ENCODE data around the gene TTYH3. TPM values are rescaled to one million over a fixed set of nuclear protein-coding genes. Genes with fewer than 3 reads are reported as not detected.
"Not testable (repeated sequence)": the region's sequence is repeated elsewhere in the genome, so short reads cannot be mapped to it uniquely, and the experiment has no call there.

TTYH3 gene
- total RNA-seq, 6 experiments from 2014 or later, result 117 to 147 (median 123) TPM

DNA sequence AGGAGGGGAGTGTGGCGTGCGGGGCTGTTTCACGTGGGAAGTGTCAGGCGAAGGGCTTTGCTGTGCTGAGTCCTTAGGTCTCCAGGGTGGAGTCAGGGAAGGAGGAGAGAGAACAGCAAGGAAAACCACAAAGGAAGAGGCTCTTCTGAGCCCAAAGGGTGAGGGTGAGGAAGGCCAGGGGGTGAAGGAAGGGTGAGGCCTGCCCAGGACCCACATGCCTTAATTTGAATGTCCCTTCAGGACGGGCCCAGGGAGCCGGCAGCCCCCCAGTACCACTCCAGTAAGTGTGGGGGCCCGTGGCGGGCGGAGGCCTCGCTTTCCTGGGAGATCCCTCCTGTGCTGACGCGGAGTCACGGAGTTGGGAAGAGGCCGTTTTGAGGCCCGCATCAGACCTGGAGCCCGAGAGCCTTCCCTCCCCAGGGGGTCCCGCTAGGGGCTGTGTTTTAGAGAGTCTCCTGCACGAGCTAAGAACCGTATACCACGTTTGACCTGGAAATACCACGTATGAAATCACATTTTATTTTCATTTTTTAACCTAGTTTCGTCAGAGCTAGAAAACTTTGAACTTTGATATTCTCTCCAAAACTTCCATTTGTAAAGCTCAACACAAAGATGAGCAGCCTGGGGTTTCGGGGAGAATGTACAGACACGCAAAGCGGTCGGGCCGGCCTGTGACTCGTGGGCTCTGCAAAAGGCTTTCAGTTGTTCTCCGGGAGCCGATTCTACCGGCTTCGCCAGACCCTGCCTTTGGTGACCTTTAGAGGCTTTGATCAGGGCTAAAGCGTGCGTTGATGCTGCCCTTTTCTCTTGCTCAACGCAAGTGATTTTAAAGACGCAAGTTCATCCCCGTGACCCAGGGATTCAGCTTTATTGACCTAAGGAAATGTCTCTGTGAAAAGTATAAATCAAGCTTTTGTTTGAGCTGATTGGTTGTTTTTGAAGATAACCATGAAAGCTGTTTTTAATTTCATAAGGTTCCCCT is 23.6 kb upstream of the TTYH3 start:
- H3K4me3 Mint-ChIP-seq, result no peak overlapping the region
- no peak overlapping the region for H3K27ac Mint-ChIP-seq
- H3K4me1 Mint-ChIP-seq (ENCODE audit: low read depth), result no peaks in the 10 kb centered on the region

DNA sequence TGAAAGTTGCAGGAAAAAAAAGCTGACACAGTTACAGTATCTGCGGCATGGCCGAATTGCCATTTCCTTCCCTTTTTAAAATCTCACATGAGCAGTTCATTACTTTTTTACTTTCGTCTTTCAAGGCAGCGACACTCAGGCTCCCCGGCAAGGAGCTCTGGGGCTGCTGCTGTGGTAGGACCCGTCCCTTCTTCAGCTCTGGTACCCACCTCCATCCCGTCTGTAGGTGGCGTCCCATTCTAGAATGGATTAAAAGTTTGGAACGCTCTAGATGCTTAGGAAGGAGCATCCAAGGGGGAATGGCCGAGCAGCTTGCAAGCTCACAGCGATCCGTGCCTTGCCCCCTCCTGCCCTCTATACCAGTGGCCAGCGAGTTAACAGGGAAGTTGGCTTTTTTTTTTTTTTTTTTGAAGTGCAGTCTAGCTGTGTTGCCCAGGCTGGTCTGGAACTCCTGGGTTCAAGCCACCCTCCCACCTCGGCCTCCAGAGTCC is 22.8 kb upstream of the TTYH3 start:
- no peak for DNase-seq
- TF ChIP-seq, protein P1, sequence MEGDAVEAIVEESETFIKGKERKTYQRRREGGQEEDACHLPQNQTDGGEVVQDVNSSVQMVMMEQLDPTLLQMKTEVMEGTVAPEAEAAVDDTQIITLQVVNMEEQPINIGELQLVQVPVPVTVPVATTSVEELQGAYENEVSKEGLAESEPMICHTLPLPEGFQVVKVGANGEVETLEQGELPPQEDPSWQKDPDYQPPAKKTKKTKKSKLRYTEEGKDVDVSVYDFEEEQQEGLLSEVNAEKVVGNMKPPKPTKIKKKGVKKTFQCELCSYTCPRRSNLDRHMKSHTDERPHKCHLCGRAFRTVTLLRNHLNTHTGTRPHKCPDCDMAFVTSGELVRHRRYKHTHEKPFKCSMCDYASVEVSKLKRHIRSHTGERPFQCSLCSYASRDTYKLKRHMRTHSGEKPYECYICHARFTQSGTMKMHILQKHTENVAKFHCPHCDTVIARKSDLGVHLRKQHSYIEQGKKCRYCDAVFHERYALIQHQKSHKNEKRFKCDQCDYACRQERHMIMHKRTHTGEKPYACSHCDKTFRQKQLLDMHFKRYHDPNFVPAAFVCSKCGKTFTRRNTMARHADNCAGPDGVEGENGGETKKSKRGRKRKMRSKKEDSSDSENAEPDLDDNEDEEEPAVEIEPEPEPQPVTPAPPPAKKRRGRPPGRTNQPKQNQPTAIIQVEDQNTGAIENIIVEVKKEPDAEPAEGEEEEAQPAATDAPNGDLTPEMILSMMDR (IDR thresholded peaks at IDR 0.05), result peak; percentile 68
- no peak overlapping the region for H3K27ac Mint-ChIP-seq
- H3K27me3 Mint-ChIP-seq (ENCODE audit: insufficient read depth), result peaks cover 3% of the 10 kb centered on the region
- no peaks in the 10 kb centered on the region for H3K36me3 Mint-ChIP-seq (ENCODE audit: low read depth)
- no peaks in the 10 kb centered on the region for H3K9me3 Mint-ChIP-seq
- H3K4me1 Mint-ChIP-seq (ENCODE audit: low read depth), result no peaks in the 10 kb centered on the region
- H3K4me3 Mint-ChIP-seq, result no peak overlapping the region

More for the DNA sequence above, 23.6 kb upstream of the TTYH3 start:
- H3K27me3 Mint-ChIP-seq (ENCODE audit: insufficient read depth), result peaks cover 3% of the 10 kb centered on the region
- TF ChIP-seq, protein P1 (IDR thresholded peaks at IDR 0.05), result no peak
- no peaks in the 10 kb centered on the region for H3K36me3 Mint-ChIP-seq (ENCODE audit: low read depth)
- DNase-seq, result no peak
- H3K9me3 Mint-ChIP-seq, result no peaks in the 10 kb centered on the region

DNA sequence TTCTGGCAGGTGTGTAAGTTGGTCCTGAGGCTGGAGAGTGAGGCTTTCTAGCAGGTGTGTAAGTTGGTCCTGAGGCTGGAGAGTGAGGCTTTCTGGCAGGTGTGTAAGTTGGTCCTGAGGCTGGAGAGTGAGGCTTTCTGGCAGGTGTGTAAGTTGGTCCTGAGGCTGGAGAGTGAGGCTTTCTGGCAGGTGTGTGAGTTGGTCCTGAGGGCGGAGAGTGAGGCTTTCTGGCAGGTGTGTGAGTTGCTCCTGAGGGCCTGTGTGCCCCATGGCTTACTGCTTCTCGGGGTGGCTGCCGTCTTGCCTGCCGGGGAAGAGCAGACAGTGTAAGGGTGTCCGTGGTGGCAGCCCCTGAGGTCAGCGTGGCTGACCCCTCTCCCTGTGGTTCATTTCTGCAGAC is 22.1 kb upstream of the TTYH3 start:
- H3K27me3 Mint-ChIP-seq (ENCODE audit: insufficient read depth); DNase-seq; H3K4me1 Mint-ChIP-seq (ENCODE audit: low read depth); H3K4me3 Mint-ChIP-seq; H3K27ac Mint-ChIP-seq; H3K36me3 Mint-ChIP-seq (ENCODE audit: low read depth); H3K9me3 Mint-ChIP-seq: not testable (repeated sequence)

DNA sequence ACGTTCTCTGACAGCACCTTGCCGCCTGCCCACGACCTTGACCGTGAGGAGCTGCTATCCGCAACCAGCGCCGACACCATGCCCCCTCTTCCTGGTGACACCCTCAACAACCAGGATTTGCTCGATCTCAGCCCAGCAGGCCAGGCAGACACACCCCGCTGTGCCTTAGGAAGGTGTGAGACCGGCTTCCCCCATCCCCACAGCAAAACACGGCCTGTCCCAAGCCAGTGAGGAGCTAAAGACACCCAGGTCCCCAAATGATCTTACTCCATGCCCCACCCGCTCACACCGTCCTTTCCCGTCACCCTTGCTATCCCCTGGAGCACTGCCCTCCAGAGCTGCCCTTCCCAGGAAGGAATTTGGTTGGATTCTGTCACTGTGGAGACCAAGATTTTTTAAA is 21.3 kb upstream of the TTYH3 start:
- TF ChIP-seq, protein P1 (IDR thresholded peaks at IDR 0.05), result no peak
- H3K27ac Mint-ChIP-seq, result no peak overlapping the region
- DNase-seq, result no peak
- H3K27me3 Mint-ChIP-seq (ENCODE audit: insufficient read depth), result peaks cover 3% of the 10 kb centered on the region
- H3K4me1 Mint-ChIP-seq (ENCODE audit: low read depth), result peaks cover 12% of the 10 kb centered on the region; the same call in 1 of the 2 replicates
- H3K9me3 Mint-ChIP-seq, result no peaks in the 10 kb centered on the region
- no peaks in the 10 kb centered on the region for H3K36me3 Mint-ChIP-seq (ENCODE audit: low read depth)
- H3K4me3 Mint-ChIP-seq, result no peak overlapping the region

DNA sequence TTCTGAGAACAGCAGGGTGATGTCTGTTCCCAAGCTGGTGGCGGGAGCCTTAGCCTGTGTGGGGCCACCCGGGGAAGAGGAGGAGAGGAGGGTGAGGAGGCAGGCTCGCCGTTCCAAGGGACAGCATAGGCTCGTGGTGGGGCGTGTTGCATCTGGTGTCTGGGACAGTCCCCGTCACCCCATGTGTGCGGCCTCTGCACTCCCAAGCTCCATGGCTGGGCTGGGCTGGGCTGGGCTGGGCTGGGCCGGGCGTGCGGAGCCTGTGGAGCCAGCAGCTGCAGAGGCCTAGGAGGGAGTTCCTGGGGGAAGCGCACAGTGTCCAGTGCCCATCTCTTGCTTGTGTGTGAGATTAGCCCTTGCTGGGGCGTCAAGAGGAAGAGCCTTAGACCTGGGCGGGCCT is 20.9 kb upstream of the TTYH3 start:
- Mint-ChIP-seq H3K9me3 (no peaks in the 10 kb centered on the region), H3K27ac (no peak overlapping the region), H3K4me3 (no peak overlapping the region), H3K4me1 (ENCODE audit: low read depth) (peaks cover 12% of the 10 kb centered on the region; the same call in 1 of the 2 replicates), H3K36me3 (ENCODE audit: low read depth) (no peaks in the 10 kb centered on the region), H3K27me3 (ENCODE audit: insufficient read depth) (peaks cover 3% of the 10 kb centered on the region)
- DNase-seq, result no peak
- TF ChIP-seq, protein P1 (IDR thresholded peaks at IDR 0.05), result no peak

DNA sequence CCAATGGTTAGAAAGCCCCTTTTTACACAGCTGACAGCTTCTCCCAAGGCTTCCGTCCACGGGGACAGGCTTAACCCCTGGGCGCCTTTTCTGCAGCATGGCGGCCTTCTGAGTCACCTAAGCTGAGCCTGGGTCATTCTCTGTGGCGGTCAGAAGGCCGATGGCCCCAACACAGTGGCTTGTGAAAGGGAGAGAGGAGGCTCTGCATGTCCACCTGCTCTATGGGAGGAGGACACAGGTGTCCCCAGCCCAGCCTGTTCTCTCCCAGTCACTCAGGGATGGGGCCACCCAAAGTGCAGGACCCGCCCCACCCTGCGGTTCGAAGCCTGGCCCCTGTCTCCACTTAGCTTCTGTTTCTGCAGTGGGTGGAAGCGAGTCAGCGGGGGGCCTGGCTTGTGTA is 20.4 kb upstream of the TTYH3 start:
- Mint-ChIP-seq H3K4me3 (no peak overlapping the region), H3K4me1 (ENCODE audit: low read depth) (peaks cover 12% of the 10 kb centered on the region; the same call in 1 of the 2 replicates), H3K36me3 (ENCODE audit: low read depth) (no peaks in the 10 kb centered on the region), H3K9me3 (no peaks in the 10 kb centered on the region), H3K27ac (no peak overlapping the region), H3K27me3 (ENCODE audit: insufficient read depth) (peaks cover 3% of the 10 kb centered on the region)
- no peak for DNase-seq
- TF ChIP-seq, protein P1 (IDR thresholded peaks at IDR 0.05), result no peak
